ENCODE results near the gene VCX3A.
"Not testable (repeated sequence)": the region's sequence is repeated elsewhere in the genome, so short reads cannot be mapped to it uniquely, and the experiment has no call there.

Gene VCX3A

DNA sequence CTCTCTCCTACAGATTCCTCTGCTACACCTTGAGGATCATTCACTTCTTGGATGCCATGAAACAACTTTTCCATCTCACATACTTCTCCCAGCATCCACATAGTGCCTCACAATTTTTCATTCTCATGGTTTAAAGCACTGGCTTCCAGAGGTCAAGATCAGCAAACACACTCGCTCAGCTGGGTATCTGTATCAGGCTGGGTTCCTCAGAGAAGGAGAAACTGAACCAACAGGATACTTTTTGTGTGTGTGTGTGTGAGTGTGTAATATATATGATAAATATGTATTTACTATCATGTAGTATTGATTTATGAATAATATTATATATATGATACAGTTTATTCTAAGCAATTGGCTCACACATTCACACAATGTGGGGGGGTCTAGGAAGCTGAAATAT is at the start of gene VCX3A:
Gene VCX3A (minus strand): TSS at position 101 of the 400 bp plus-strand sequence. CDS start 621 bp downstream, outside the sequence.
- not testable (repeated sequence) for H3K36me3 ChIP-seq (ENCODE audit: insufficient read depth, low read length); H3K9ac ChIP-seq (ENCODE audit: low read depth, low read length); H3K9me3 ChIP-seq (ENCODE audit: control insufficient read depth, insufficient read depth, low read length); H3K4me1 ChIP-seq (ENCODE audit: insufficient read depth, low read length)

DNA sequence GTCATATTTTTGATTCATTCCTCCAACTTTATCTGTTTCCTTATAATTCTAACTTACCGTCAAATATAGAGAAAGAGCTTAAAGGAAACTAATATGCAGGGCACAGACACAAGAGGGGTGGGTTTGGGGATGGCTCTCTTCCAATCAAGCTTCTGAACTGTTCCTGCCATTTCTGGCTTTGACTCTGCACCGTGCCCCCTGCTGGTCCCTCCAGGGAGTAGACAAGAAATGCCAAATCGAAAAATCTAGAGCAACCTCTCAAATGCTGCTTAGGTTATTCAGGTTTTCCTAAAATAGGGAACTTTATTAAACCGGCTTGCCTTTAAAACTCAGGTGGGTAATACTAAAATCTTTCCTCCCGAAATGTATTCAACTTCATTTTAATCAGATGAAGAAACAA is 39.8 kb upstream of the VCX3A start:
- H3K4me1 ChIP-seq (ENCODE audit: insufficient read depth, low read length): no peaks in the 10 kb centered on the region
- no peak overlapping the region for H3K9ac ChIP-seq (ENCODE audit: low read depth, low read length)
- H3K36me3 ChIP-seq (ENCODE audit: insufficient read depth, low read length): no peaks in the 10 kb centered on the region
- H3K9me3 ChIP-seq (ENCODE audit: control insufficient read depth, insufficient read depth, low read length): no peaks in the 10 kb centered on the region

DNA sequence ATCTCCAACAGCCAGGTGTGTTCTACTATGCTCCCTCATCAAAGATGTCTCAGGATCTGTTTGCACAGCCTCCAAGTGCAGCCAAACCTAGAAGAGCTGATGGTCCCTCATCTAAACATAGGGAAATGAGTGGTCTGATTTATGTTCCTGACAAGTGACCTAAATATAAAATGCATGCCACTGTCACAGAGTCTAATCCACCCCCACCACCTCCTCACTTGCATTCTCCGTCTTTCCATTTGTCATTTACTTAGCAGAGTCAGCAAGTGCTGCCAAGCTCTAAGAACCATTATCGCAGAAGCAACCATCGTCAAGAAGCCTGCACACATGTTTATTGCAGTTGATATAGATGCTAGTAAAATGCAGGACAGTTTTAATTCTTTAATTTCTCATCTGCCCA is 33.1 kb upstream of the VCX3A start:
- Histone ChIP-seq H3K4me1 (ENCODE audit: insufficient read depth, low read length) (no peaks in the 10 kb centered on the region), H3K9ac (ENCODE audit: low read depth, low read length) (no peak overlapping the region), H3K36me3 (ENCODE audit: insufficient read depth, low read length) (no peaks in the 10 kb centered on the region), H3K9me3 (ENCODE audit: control insufficient read depth, insufficient read depth, low read length) (no peaks in the 10 kb centered on the region)

DNA sequence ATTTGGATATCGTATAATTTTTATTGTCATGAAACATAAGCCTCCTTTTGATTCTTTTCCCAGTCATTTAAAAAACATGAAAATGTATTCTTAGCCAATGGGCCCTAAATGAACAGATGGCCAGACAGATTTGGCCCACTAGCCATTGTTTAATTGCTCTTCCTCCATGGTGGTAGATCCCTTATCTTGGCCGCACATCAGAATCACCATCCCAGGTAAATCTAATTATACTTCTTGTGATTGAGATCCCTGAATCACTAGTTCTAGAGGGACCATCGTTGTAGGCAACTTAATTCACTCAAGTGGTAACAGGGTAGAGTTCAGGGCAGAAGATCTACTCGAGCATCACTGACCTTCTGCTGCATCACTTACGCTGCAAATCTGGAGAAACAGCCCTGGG is 24.1 kb upstream of the VCX3A start:
- Histone ChIP-seq H3K36me3 (ENCODE audit: insufficient read depth, low read length) (no peaks in the 10 kb centered on the region), H3K9ac (ENCODE audit: low read depth, low read length) (no peak overlapping the region), H3K4me1 (ENCODE audit: insufficient read depth, low read length) (no peaks in the 10 kb centered on the region), H3K9me3 (ENCODE audit: control insufficient read depth, insufficient read depth, low read length) (no peaks in the 10 kb centered on the region)

DNA sequence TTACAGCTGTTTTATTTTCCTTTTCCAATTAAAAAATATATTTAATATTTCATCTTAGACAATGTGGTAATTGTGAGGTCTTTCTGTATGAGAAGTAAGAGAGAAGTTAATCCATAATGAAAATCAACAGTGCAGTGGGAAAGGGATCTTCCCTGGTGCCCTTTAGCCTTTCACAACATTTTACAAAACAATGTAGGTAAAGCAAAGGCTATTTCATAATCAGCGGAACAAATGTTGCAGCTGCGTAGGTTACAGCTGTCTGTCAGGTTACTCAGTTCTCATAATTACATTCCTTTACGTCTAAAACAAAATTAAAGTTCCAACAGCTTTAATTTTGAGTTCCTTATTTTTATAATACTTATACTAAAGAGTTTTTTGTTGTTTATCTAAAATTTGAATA is 22.8 kb upstream of the VCX3A start:
- Histone ChIP-seq H3K9me3 (ENCODE audit: control insufficient read depth, insufficient read depth, low read length) (no peaks in the 10 kb centered on the region), H3K9ac (ENCODE audit: low read depth, low read length) (no peak overlapping the region), H3K36me3 (ENCODE audit: insufficient read depth, low read length) (no peaks in the 10 kb centered on the region), H3K4me1 (ENCODE audit: insufficient read depth, low read length) (no peaks in the 10 kb centered on the region)

DNA sequence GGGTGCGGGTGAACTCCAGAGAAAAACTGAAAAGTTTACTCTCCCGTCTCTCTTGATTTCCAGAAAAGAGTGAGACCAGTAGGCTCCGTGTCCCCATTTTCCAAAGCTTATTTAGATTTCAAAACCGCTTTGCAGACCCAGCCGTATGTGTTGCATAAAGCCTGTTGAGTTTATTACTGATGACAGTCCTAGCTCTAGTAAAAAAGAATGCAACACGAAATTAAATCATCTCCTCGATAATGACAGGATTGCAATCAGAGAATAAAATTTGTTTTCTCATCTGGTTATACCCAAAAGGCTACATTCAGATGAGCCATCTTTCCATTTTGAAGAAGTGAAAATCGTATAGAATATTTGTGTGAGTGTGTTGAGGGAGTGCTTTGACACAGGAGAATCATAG is 16.1 kb upstream of the VCX3A start:
- no peaks in the 10 kb centered on the region for H3K36me3 ChIP-seq (ENCODE audit: insufficient read depth, low read length)
- H3K4me1 ChIP-seq (ENCODE audit: insufficient read depth, low read length): no peaks in the 10 kb centered on the region
- no peak overlapping the region for H3K9ac ChIP-seq (ENCODE audit: low read depth, low read length)
- no peaks in the 10 kb centered on the region for H3K9me3 ChIP-seq (ENCODE audit: control insufficient read depth, insufficient read depth, low read length)

DNA sequence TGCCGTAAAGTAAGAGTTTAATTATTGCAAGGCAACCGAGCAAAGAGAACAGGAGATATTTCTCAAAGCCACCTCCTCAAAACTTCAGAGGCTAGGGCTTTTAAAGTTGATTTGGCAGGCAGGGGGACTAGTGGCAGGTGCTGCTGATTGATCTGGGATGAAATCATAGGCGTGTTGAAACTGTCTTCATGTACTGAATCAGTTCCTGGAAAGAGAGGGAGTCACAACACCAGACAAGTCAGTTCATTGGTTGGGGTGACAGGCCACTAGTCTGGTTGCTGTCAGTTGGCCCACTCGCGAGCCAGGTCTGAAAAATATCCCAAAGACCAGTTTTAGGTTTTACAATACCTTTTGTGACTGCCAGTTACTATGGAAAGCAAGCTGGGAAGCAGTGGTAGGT is 10.8 kb upstream of the VCX3A start:
- Histone ChIP-seq H3K4me1 (ENCODE audit: insufficient read depth, low read length) (no peaks in the 10 kb centered on the region), H3K9ac (ENCODE audit: low read depth, low read length) (no peak overlapping the region), H3K9me3 (ENCODE audit: control insufficient read depth, insufficient read depth, low read length) (no peaks in the 10 kb centered on the region), H3K36me3 (ENCODE audit: insufficient read depth, low read length) (no peaks in the 10 kb centered on the region)

DNA sequence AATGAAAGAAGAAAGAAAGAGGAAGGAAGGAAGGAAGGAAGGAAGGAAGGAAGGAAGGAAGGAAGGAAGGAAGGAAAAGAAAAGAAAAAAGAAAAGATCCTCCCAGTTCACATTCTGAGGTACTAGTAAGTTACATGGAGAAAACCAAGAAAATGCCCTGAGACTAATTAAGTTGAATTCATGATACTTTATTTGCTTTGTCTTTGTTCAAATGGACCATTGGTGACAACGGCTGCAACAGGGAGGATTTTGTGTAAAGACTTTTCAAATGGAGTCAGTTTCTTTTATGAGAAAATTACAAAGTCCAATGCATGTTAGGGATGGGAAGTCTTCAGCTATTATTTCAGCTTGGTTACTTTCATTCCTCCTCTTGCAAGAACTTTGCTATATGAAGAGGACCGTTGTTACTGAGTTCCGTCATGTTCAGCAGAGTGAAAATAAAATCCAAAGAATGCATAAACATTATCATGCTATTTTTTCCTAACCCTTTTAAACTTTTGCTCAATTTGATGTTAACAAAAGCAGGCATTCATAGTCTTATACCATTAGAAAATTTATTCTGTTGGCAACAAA is 8.3 kb downstream of the VCX3A start:
- no peak overlapping the region for H3K9ac ChIP-seq (ENCODE audit: low read depth, low read length)
- no peaks in the 10 kb centered on the region for H3K36me3 ChIP-seq (ENCODE audit: insufficient read depth, low read length)
- H3K4me1 ChIP-seq (ENCODE audit: insufficient read depth, low read length): no peaks in the 10 kb centered on the region
- H3K9me3 ChIP-seq (ENCODE audit: control insufficient read depth, insufficient read depth, low read length): no peaks in the 10 kb centered on the region

DNA sequence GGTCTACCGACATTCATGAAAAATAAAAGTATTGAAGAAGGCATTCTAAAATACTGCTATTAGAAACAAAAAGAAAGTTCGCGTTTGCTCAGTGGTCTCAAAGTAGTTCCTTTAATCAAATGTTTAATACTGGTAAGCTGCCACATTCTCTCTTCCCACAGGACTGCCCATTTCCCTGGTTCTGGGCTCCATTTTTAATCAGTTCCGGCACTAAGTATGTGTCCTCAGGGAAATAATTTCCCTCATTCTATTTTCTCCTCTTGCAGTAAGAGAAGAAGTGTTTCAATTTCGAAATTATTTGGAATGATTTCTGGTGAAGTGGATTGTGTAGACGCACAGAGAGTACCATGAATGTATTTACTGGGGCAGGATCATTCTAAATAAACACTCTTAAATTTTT is 17.5 kb downstream of the VCX3A start:
- no peaks in the 10 kb centered on the region for H3K36me3 ChIP-seq (ENCODE audit: insufficient read depth, low read length)
- no peaks in the 10 kb centered on the region for H3K4me1 ChIP-seq (ENCODE audit: insufficient read depth, low read length)
- no peaks in the 10 kb centered on the region for H3K9me3 ChIP-seq (ENCODE audit: control insufficient read depth, insufficient read depth, low read length)
- H3K9ac ChIP-seq (ENCODE audit: low read depth, low read length): no peak overlapping the region

DNA sequence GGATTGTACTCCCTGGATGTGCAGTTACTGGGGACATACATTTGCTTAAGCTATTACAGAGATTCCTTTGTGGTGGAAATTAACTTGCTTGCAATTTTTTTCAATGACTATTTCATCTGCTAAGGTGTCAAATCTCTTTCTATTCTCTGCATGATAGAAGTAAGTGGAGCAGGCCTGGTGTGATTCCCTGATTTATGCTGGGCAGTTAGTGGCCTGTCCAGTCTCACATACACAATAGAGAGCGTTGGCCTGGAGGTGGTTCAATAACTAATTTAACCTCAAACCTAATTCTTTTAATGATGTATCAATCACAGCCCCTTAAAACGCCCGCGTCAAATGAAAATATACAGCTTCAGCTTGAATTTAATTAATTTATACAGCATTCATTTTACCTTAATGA is 28.5 kb downstream of the VCX3A start:
- no peak overlapping the region for H3K9ac ChIP-seq (ENCODE audit: low read depth, low read length)
- H3K9me3 ChIP-seq (ENCODE audit: control insufficient read depth, insufficient read depth, low read length): no peaks in the 10 kb centered on the region
- H3K36me3 ChIP-seq (ENCODE audit: insufficient read depth, low read length): no peaks in the 10 kb centered on the region
- H3K4me1 ChIP-seq (ENCODE audit: insufficient read depth, low read length): no peaks in the 10 kb centered on the region

DNA sequence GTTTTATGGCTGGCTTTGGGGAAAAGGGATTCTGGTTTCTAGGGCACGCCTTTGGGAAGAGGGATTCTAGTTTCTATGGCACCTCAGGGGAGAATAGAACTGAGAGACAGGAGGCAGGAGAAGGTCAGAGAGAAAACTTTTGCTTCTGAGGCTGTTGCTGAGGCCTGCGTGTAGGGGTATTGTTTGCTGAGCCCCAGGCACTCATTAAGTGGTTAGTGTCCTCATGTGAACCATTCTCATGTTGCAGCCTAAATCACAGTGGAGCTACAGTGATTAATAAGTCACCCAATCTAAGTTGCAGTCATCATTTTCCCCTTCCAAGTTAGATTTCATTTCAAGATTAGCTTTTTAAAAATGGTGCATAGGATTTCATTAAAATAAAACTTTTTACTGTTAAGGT is 29.0 kb downstream of the VCX3A start:
- no peak overlapping the region for H3K9ac ChIP-seq (ENCODE audit: low read depth, low read length)
- H3K36me3 ChIP-seq (ENCODE audit: insufficient read depth, low read length): no peaks in the 10 kb centered on the region
- peaks cover 3% of the 10 kb centered on the region; the same call in 1 of the 2 replicates for H3K9me3 ChIP-seq (ENCODE audit: control insufficient read depth, insufficient read depth, low read length)
- H3K4me1 ChIP-seq (ENCODE audit: insufficient read depth, low read length): no peaks in the 10 kb centered on the region

DNA sequence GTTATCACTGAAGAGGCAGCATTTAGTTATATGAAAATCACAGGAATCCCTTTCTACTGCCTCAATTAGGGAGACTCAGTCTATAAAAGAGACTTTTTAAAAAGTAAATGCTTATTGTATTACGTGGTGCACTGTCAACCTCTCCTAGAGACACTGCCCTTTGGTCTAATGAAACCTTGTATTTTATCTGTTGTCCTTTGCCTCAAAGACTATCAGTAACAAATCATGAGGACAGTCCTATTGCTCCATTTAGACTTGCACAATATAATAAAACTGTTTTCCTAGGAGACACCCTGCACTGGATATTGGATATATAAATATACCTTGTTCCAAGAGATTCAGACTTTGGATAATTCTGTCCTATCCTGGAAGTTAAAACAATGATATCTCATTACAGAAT is 34.2 kb downstream of the VCX3A start:
- Histone ChIP-seq H3K9ac (ENCODE audit: low read depth, low read length) (no peak overlapping the region), H3K9me3 (ENCODE audit: control insufficient read depth, insufficient read depth, low read length) (peaks cover 3% of the 10 kb centered on the region), H3K36me3 (ENCODE audit: insufficient read depth, low read length) (no peaks in the 10 kb centered on the region), H3K4me1 (ENCODE audit: insufficient read depth, low read length) (peaks cover 7% of the 10 kb centered on the region; the same call in 1 of the 2 replicates)

DNA sequence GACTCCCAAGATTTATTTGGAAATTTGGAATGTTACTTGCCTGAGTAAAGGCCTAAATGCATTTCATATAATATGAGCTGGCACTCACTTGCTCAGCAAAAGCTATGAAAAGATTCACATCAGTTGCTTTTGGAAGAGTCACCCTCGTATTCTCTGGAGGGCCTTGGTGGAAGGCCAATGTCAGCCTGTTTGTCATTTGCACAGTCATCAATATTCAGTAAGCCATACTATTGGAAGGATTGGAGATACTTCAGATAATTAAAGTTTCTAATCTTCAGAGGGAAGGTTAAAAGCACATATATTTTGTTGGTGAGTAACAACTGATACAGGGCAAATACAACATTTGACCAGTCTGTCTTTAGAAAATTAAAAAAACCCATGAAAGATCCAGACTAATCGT is 36.6 kb downstream of the VCX3A start:
- Histone ChIP-seq H3K4me1 (ENCODE audit: insufficient read depth, low read length) (peaks cover 7% of the 10 kb centered on the region; the same call in 1 of the 2 replicates), H3K9ac (ENCODE audit: low read depth, low read length) (no peak overlapping the region), H3K9me3 (ENCODE audit: control insufficient read depth, insufficient read depth, low read length) (peaks cover 3% of the 10 kb centered on the region), H3K36me3 (ENCODE audit: insufficient read depth, low read length) (no peaks in the 10 kb centered on the region)

Measured in ES-I3 (cell line).